Esophagus muscularis mucosa (tissue), 4 donors: Measurements from ENCODE around the gene NDRG2. TPM values are rescaled to one million over a fixed set of nuclear protein-coding genes. Genes with fewer than 3 reads are reported as not detected.

ENCODE experiments used
- DNase-seq: peaks from one replicate; pipeline ENCODE4 v3.0.0-alpha.2; 2017; ENCODE audit errors: extremely low spot score
- H3K27ac ChIP-seq, 4 donors: fragments of 200-600 bp; sonication (generic); replicated peaks in 1 of 4; 1 replicate in 3 of 4; 2 replicates in 1 of 4; pipeline ENCODE4 v1.5.1; 2016 to 2019; ENCODE audit warnings: mild to moderate bottlenecking in 1 of 4
- H3K27me3 ChIP-seq, 4 donors: fragments of 200-600 bp; sonication (generic); one replicate each; pipeline versions ENCODE4 v1.5.1 to v1.6.0; 2016 to 2019
- H3K36me3 ChIP-seq, 4 donors: fragments of 200-600 bp; sonication (generic); one replicate each; pipeline ENCODE4 v1.5.1; 2016 to 2019
- H3K4me1 ChIP-seq, 4 donors: fragments of 200-600 bp; sonication (generic); one replicate each; pipeline ENCODE4 v1.5.1; 2016 to 2019
- H3K4me3 ChIP-seq, 4 donors: fragments of 200-600 bp; sonication (generic); 1 replicate in 2 of 4; 2 replicates in 2 of 4; pipeline ENCODE4 v1.5.1; 2016 to 2019; ENCODE audit warnings: mild to moderate bottlenecking in 4 of 4, moderate library complexity in 1 of 4
- H3K9me3 ChIP-seq, 4 donors: fragments of 200-600 bp; sonication (generic); 1 replicate in 3 of 4; 2 replicates in 1 of 4; pipeline ENCODE4 v1.5.1; 2016 to 2019
- CTCF ChIP-seq, 3 experiments: fragments of 200-600 bp in 2 of 3; fragments of 450-650 bp in 1 of 3; sonication (generic) in 2 of 3; IDR thresholded peaks; one replicate each; pipeline ENCODE4 v1.5.1; 2017 to 2019; ENCODE audit warnings: antibody characterized with exemption in 3 of 3, mild to moderate bottlenecking in 2 of 3, moderate library complexity in 1 of 3
- EP300 ChIP-seq: sonication (generic); formaldehyde crosslinking; IDR thresholded peaks from one replicate; pipeline ENCODE4 v1.6.1; 2017; ENCODE audit warnings: antibody characterized with exemption
- POLR2A ChIP-seq: fragments of 450-650 bp; IDR thresholded peaks from one replicate; pipeline ENCODE4 v1.6.1; 2017; ENCODE audit warnings: antibody characterized with exemption, moderate library complexity, mild to moderate bottlenecking, low read depth
- POLR2AphosphoS5 ChIP-seq, 2 donors: sonication (generic); formaldehyde crosslinking; IDR thresholded peaks; one replicate each; pipeline ENCODE4 v1.6.1; 2017; ENCODE audit warnings: antibody characterized with exemption in 2 of 2
- WGBS: methylation state at CpG from one replicate; pipeline ENCODE4 v1.1.5; 2018; 5-methylcytosine and 5-hydroxymethylcytosine counted together
- intact Hi-C: fragments of 100-400 bp; cut with DNase I; formaldehyde crosslinking; loops from one replicate; pipeline ENCODE4 v1.15.1; 2023
- total RNA-seq, 4 donors: library from RNA; depleted of rRNA; stranded (reverse); fragments of >200 nt; gene quantifications; one replicate each; pipeline versions ENCODE4 v1.1.0 to v1.2.1, GENCODE V29; 2016

The NDRG2 gene
- total RNA-seq, 4 donors from 2014 or later = 175 to 222 (median 201) TPM

- peaks cover 10 to 63% (median 36%) of the 10 kb centered on the region in 4 donors for H3K4me1 ChIP-seq
- intact Hi-C loops = loop anchor here (5.0 kb wide), 1 partner anchor 74 kb away; no protein-coding TSS in a partner anchor
- no peaks in the 10 kb centered on the region for H3K9me3 ChIP-seq
- DNase-seq = no peak
- no peak overlapping the region for H3K27ac ChIP-seq
- no peaks in the 10 kb centered on the region for H3K27me3 ChIP-seq
- H3K4me3 ChIP-seq = no peak overlapping the region
- WGBS = 94% methylated on average over 3 of the region's 3 CpGs
- no peak for TF ChIP-seq EP300
- no peak for TF ChIP-seq POLR2AphosphoS5 (IDR thresholded peaks at IDR 0.05)
- no peak for TF ChIP-seq POLR2A
- no peak for TF ChIP-seq CTCF (IDR thresholded peaks at IDR 0.05)
- H3K36me3 ChIP-seq = peaks cover 23 to 64% (median 62%) of the 10 kb centered on the region in 4 donors
These were observed 6.1 kb downstream of the NDRG2 start for GRCh38 chr14:21018781-21019180.

GRCh38 chr14:21018286-21018685 is 6.6 kb downstream of the NDRG2 start:
- no peak for DNase-seq
- H3K4me3 ChIP-seq = no peak overlapping the region
- intact Hi-C loops = loop anchor here (5.0 kb wide), 1 partner anchor 74 kb away; no protein-coding TSS in a partner anchor

GRCh38 chr14:21017528-21018245 is 7.2 kb downstream of the NDRG2 start:
- no peak for TF ChIP-seq EP300
- TF ChIP-seq POLR2AphosphoS5 (IDR thresholded peaks at IDR 0.05) = no peak
- no peak for TF ChIP-seq POLR2A
- TF ChIP-seq CTCF (IDR thresholded peaks at IDR 0.05) = no peak
- Histone ChIP-seq H3K27me3 (no peaks in the 10 kb centered on the region), H3K4me1 (peaks cover 0 to 52% (median 25%) of the 10 kb centered on the region in 4 donors), H3K27ac (peak overlapping the region in 1 of 4 donors; percentile 7), H3K36me3 (peaks cover 23 to 64% (median 62%) of the 10 kb centered on the region in 4 donors), H3K9me3 (no peaks in the 10 kb centered on the region), H3K4me3 (no peak overlapping the region)
- WGBS = 71% methylated on average over 28 of the region's 28 CpGs
- no peak for DNase-seq
- intact Hi-C loops = loop anchor here (5.0 kb wide), 1 partner anchor 75 kb away; no protein-coding TSS in a partner anchor

More at GRCh38 chr14:21018286-21018685, 6.6 kb downstream of the NDRG2 start:
- H3K9me3 ChIP-seq = no peaks in the 10 kb centered on the region
- peaks cover 23 to 64% (median 62%) of the 10 kb centered on the region in 4 donors for H3K36me3 ChIP-seq
- TF ChIP-seq CTCF (IDR thresholded peaks at IDR 0.05) = no peak
- no peak for TF ChIP-seq POLR2A
- no peak for TF ChIP-seq POLR2AphosphoS5 (IDR thresholded peaks at IDR 0.05)
- TF ChIP-seq EP300 = no peak
- H3K27ac ChIP-seq = peak overlapping the region in 1 of 4 donors; percentile 7
- 88% methylated on average over 7 of the region's 7 CpGs for WGBS
- H3K4me1 ChIP-seq = peaks cover 5 to 58% (median 31%) of the 10 kb centered on the region in 4 donors
- H3K27me3 ChIP-seq = no peaks in the 10 kb centered on the region

- no peaks in the 10 kb centered on the region for H3K27me3 ChIP-seq
- no peak for DNase-seq
- 40% methylated on average over 9 of the region's 9 CpGs for WGBS
- H3K4me1 ChIP-seq = peaks cover 0 to 41% (median 15%) of the 10 kb centered on the region in 4 donors
- H3K27ac ChIP-seq = peak overlapping the region in 1 of 4 donors; percentile 12
- H3K36me3 ChIP-seq = peaks cover 23 to 57% (median 53%) of the 10 kb centered on the region in 4 donors
- H3K4me3 ChIP-seq = no peak overlapping the region
- intact Hi-C loops = loop anchor here (5.0 kb wide), 1 partner anchor 76 kb away; no protein-coding TSS in a partner anchor
- no peaks in the 10 kb centered on the region for H3K9me3 ChIP-seq
- no peak for TF ChIP-seq POLR2AphosphoS5 (IDR thresholded peaks at IDR 0.05)
- TF ChIP-seq EP300 = no peak
- no peak for TF ChIP-seq POLR2A
- TF ChIP-seq CTCF (IDR thresholded peaks at IDR 0.05) = no peak
These were observed 8.3 kb downstream of the NDRG2 start for GRCh38 chr14:21016413-21017190.
